Thoracic aorta (tissue), 2 donors: ENCODE measurements around the gene FKBP1B. TPM values are rescaled to one million over a fixed set of nuclear protein-coding genes. Genes with fewer than 3 reads are reported as not detected.
"Not testable (repeated sequence)": the region's sequence is repeated elsewhere in the genome, so short reads cannot be mapped to it uniquely, and the experiment has no call there.

Source experiments
- ATAC-seq: fragments of 150-250 bp; one replicate; pipeline ENCODE4 v1.8.0; 2017; ENCODE audit warnings: low read depth; ENCODE audit not compliant: insufficient number of reproducible peaks, low FRiP score
- DNase-seq: peaks from one replicate; pipeline ENCODE4 v3.0.0-alpha.2; 2020; ENCODE audit warnings: low spot score
- H3K27ac ChIP-seq, 2 donors: fragments of 200-600 bp; sonication (generic); 1 replicate in 1 of 2; 2 replicates in 1 of 2; pipeline ENCODE4 v1.5.1; 2016; ENCODE audit warnings: mild to moderate bottlenecking in 2 of 2, moderate library complexity in 2 of 2
- H3K27me3 ChIP-seq: fragments of 200-600 bp; sonication (generic); replicated peaks from 2 replicates; pipeline ENCODE4 v1.6.0; 2016; ENCODE audit warnings: mild to moderate bottlenecking; ENCODE audit not compliant: insufficient read depth
- H3K36me3 ChIP-seq: fragments of 200-600 bp; sonication (generic); one replicate; pipeline ENCODE4 v1.5.1; 2016
- H3K4me1 ChIP-seq, 2 donors: fragments of 200-600 bp; sonication (generic); 1 replicate in 1 of 2; 2 replicates in 1 of 2; pipeline versions ENCODE4 v1.5.1 to v1.6.0; 2016; ENCODE audit warnings: low read depth in 2 of 2, mild to moderate bottlenecking in 1 of 2; ENCODE audit not compliant: control insufficient read depth in 1 of 2
- H3K4me3 ChIP-seq: fragments of 200-600 bp; sonication (generic); 2 replicates; pipeline ENCODE4 v1.5.1; 2016; ENCODE audit warnings: mild to moderate bottlenecking
- H3K9me3 ChIP-seq: fragments of 200-600 bp; sonication (generic); 2 replicates; pipeline ENCODE4 v1.5.1; 2016
- CTCF ChIP-seq: fragments of 200-600 bp; sonication (generic); IDR thresholded peaks from one replicate; pipeline ENCODE4 v1.5.1; 2019; ENCODE audit warnings: antibody characterized with exemption
- total RNA-seq, 2 donors: library from RNA; depleted of rRNA; stranded (reverse); fragments of >200 nt; gene quantifications; one replicate each; pipeline versions ENCODE4 v1.1.0 to v1.2.3, GENCODE V29; 2016

The FKBP1B gene
- total RNA-seq, 2 donors from 2014 or later, result 7.3 to 12.5 TPM

- Histone ChIP-seq H3K4me1 (no peaks in the 10 kb centered on the region), H3K9me3 (no peaks in the 10 kb centered on the region), H3K4me3 (no peak overlapping the region), H3K36me3 (peaks cover 25% of the 10 kb centered on the region), H3K27ac (no peak overlapping the region), H3K27me3 (no peaks in the 10 kb centered on the region)
- no peak for TF ChIP-seq CTCF
- ATAC-seq (no peak), DNase-seq (no peak)
These were observed 24.4 kb upstream of the FKBP1B start for GRCh38 chr2:24024996-24025663.

- H3K4me3 ChIP-seq, result no peak overlapping the region
- TF ChIP-seq CTCF, result no peak
- H3K36me3 ChIP-seq, result peaks cover 34% of the 10 kb centered on the region
- no peak overlapping the region for H3K27ac ChIP-seq
- no peak for DNase-seq
- H3K4me1 ChIP-seq, result no peaks in the 10 kb centered on the region
- H3K27me3 ChIP-seq, result no peaks in the 10 kb centered on the region
- no peaks in the 10 kb centered on the region for H3K9me3 ChIP-seq
- ATAC-seq, result no peak
These were observed 23.3 kb upstream of the FKBP1B start for GRCh38 chr2:24026233-24026632.

- DNase-seq (no peak), ATAC-seq (no peak)
- Histone ChIP-seq H3K9me3 (no peaks in the 10 kb centered on the region), H3K27me3 (no peaks in the 10 kb centered on the region), H3K27ac (no peak overlapping the region), H3K4me1 (no peaks in the 10 kb centered on the region), H3K36me3 (peaks cover 22% of the 10 kb centered on the region), H3K4me3 (no peak overlapping the region)
- no peak for TF ChIP-seq CTCF
These were observed 10.6 kb upstream of the FKBP1B start for GRCh38 chr2:24038786-24039499.

GRCh38 chr2:24040511-24040910 is 9.0 kb upstream of the FKBP1B start:
- Histone ChIP-seq H3K27me3 (no peaks in the 10 kb centered on the region), H3K9me3 (no peaks in the 10 kb centered on the region), H3K36me3 (peaks cover 22% of the 10 kb centered on the region), H3K4me3 (no peak overlapping the region), H3K4me1 (no peaks in the 10 kb centered on the region), H3K27ac (no peak overlapping the region)
- TF ChIP-seq CTCF, result no peak
- DNase-seq (no peak), ATAC-seq (no peak)

GRCh38 chr2:24043133-24043532 is 6.4 kb upstream of the FKBP1B start:
- not testable (repeated sequence) for ATAC-seq, H3K4me3 ChIP-seq, H3K36me3 ChIP-seq, H3K27ac ChIP-seq, H3K9me3 ChIP-seq, H3K27me3 ChIP-seq, DNase-seq
- peaks cover 6 to 12% of the 10 kb centered on the region in 2 donors for H3K4me1 ChIP-seq
